AG04450 (cell line): ENCODE data around the gene OR4D1. TPM values are rescaled to one million over a fixed set of nuclear protein-coding genes. Genes with fewer than 3 reads are reported as not detected.

ENCODE experiments used
- CTCF ChIA-PET: fragments of 300-600, 350-600 bp; formaldehyde crosslinking; extraction: SDS; loops from one replicate; lab custom pipeline; 2022; ENCODE audit warnings: antibody characterized with exemption, inconsistent platforms; lab: Charles Lee
- POLR2A ChIA-PET: fragments of 350-600 bp; formaldehyde crosslinking; extraction: SDS; loops from one replicate; lab custom pipeline; 2021; ENCODE audit warnings: antibody characterized with exemption, inconsistent platforms; lab: Yijun Ruan, JAX
- DNase-seq: peaks from one replicate; pipeline ENCODE4 v3.0.0-alpha.2; 2011; ENCODE audit warnings: low read depth, low spot score
- H3K27ac ChIP-seq: one replicate; pipeline ENCODE4 v1.5.1; 2012; ENCODE audit warnings: low read depth, low read length, control low read depth
- H3K27me3 ChIP-seq: one replicate; pipeline ENCODE4 v1.6.0; 2012; ENCODE audit warnings: low read length; ENCODE audit not compliant: control insufficient read depth, insufficient read depth
- H3K4me3 ChIP-seq: 2 replicates; pipeline ENCODE4 v1.5.1; 2011; ENCODE audit warnings: mild to moderate bottlenecking, low read depth, low read length, control low read depth
- H3K9me3 ChIP-seq: 2 replicates; pipeline ENCODE4 v1.5.1; 2012; ENCODE audit warnings: low read length; ENCODE audit not compliant: control insufficient read depth, insufficient read depth
- polyA plus RNA-seq: library from polyadenylated mRNA; depleted of rRNA; stranded (reverse); fragments of >200 nt; gene quantifications from 2 replicates; pipeline ENCODE4 v1.2.3, GENCODE V29; 2011
- TF ChIP-seq, protein P1 (sequence below): IDR thresholded peaks from 2 replicates; pipeline ENCODE4 v1.5.1; 2011; ENCODE audit warnings: low read depth, low read length, control low read depth, inconsistent platforms

The OR4D1 gene
- polyA plus RNA-seq, 1 experiment, result not detected

DNA sequence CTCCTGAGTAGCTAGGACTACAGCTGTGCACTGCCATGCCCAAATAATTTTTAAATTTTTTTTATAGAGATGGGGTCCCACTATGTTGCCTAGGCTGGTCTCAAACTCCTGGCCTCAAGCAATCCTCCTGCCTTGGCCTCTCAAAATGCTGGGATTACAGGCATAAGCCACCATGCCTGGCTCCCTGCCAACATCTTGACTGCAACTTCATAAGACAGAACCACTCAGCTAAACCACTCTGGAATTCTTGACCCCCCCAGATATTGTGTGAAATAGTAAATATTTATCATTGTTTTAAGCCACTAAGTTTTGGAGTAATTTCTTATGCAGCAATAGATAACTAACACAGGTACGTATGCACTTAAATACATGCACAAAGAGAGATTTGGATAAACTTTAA lies 39.0 kb upstream of the OR4D1 start:
- CTCF ChIA-PET, result no interaction called here
- POLR2A ChIA-PET, result no interaction called here

DNA sequence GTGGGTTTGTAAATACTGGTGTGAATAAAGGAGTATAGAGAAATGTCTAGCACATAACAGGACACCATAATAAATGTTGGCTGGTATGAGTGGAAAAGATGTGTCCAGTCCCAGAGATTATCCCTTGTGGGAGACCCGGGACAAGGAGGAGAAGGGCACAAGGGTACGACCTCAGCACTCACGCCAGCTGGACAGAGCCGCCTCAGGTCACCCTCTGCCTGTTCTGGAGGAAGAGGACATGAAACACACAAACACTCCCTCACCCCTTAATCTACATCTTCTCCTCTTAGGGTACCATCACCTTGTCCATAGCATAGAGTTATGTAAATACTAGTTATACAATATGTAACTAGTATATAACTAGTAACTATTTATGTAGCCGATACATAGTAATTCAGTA lies 38.2 kb upstream of the OR4D1 start:
- ChIA-PET POLR2A (no interaction called here), CTCF (interaction anchor here (1.1 kb wide), 1 partner anchor 110 kb away, joined by 6 read pairs; no protein-coding TSS in a partner anchor)
- DNase-seq, result no peak
- TF ChIP-seq, protein P1, sequence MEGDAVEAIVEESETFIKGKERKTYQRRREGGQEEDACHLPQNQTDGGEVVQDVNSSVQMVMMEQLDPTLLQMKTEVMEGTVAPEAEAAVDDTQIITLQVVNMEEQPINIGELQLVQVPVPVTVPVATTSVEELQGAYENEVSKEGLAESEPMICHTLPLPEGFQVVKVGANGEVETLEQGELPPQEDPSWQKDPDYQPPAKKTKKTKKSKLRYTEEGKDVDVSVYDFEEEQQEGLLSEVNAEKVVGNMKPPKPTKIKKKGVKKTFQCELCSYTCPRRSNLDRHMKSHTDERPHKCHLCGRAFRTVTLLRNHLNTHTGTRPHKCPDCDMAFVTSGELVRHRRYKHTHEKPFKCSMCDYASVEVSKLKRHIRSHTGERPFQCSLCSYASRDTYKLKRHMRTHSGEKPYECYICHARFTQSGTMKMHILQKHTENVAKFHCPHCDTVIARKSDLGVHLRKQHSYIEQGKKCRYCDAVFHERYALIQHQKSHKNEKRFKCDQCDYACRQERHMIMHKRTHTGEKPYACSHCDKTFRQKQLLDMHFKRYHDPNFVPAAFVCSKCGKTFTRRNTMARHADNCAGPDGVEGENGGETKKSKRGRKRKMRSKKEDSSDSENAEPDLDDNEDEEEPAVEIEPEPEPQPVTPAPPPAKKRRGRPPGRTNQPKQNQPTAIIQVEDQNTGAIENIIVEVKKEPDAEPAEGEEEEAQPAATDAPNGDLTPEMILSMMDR, result no peak
- no peaks in the 10 kb centered on the region for H3K9me3 ChIP-seq
- H3K27ac ChIP-seq, result no peak overlapping the region
- H3K27me3 ChIP-seq, result no peaks in the 10 kb centered on the region
- H3K4me3 ChIP-seq, result no peak overlapping the region

More for the DNA sequence above, 39.0 kb upstream of the OR4D1 start:
- no peak for DNase-seq
- H3K27me3 ChIP-seq, result no peaks in the 10 kb centered on the region
- TF ChIP-seq, protein P1, result no peak
- no peak overlapping the region for H3K4me3 ChIP-seq
- H3K9me3 ChIP-seq, result no peaks in the 10 kb centered on the region
- H3K27ac ChIP-seq, result no peak overlapping the region

DNA sequence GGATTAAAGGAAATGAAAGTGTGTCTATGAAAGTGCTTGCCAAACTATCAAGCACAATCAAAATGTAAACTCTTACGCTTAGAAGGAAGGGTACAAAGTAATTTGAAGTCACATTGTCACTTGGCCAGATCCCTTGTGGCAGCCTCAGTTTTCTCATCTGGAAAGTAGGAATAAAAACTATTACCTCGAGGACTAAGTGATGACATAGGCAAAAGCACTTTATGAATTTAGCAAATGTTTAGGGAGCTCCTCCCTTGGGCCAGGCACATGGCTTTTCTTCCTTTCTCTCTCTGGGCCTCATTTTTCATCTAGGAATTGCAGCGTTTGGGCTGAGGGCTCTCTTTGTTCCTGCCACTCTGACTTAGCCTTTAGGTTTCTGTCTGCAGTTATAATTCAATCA lies 36.5 kb upstream of the OR4D1 start:
- POLR2A ChIA-PET, result no interaction called here
- Histone ChIP-seq H3K9me3 (no peaks in the 10 kb centered on the region), H3K4me3 (no peak overlapping the region), H3K27ac (no peak overlapping the region), H3K27me3 (peaks cover 9% of the 10 kb centered on the region)
- no peak for DNase-seq
- TF ChIP-seq, protein P1, result no peak
- CTCF ChIA-PET, result interaction anchor here (1.3 to 3.8 kb wide), 4 partner anchors 110 to 278 kb away, joined by 5 to 36 read pairs (median 10); no protein-coding TSS in a partner anchor

DNA sequence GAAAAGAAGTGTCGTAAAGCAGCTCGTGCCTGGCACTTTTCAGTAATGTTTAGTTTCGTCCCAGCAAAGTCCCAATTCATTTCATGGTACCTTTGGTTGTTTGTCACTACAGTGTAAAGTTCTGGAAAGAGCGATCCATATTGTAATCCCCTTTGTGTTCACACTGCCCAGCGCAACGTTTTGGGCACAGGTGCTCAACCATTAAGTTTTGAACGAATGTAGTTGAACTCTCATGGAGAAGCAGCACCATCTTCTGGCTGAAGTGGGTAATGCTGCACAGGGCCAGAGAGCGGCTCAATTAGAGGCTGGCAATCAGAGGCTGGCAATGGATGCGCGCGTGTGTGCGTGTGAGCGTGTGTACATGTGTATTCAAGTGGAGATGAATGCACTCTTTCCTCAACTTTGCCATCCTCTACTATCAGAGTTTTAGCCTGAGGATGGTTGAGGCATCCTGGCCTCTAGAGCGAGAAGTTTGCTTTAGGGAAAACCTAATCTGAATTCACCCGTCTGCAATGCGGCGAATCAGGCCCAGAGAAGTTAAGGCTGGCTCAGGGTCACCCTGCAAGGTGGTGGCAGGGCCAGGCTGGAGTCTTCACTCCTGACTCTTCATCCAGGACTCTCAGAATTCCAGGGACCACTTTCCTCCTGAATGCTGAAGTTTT lies 35.1 kb upstream of the OR4D1 start:
- H3K27ac ChIP-seq, result peak overlapping the region; percentile 11
- H3K9me3 ChIP-seq, result no peaks in the 10 kb centered on the region
- ChIA-PET CTCF (interaction anchor here (0.6 to 3.8 kb wide), 12 partner anchors 25 to 280 kb away, joined by 3 to 36 read pairs (median 4); no protein-coding TSS in a partner anchor), POLR2A (no interaction called here)
- TF ChIP-seq, protein P1, result peak; percentile 96
- H3K4me3 ChIP-seq, result no peak overlapping the region
- no peak for DNase-seq
- peaks cover 9% of the 10 kb centered on the region for H3K27me3 ChIP-seq

DNA sequence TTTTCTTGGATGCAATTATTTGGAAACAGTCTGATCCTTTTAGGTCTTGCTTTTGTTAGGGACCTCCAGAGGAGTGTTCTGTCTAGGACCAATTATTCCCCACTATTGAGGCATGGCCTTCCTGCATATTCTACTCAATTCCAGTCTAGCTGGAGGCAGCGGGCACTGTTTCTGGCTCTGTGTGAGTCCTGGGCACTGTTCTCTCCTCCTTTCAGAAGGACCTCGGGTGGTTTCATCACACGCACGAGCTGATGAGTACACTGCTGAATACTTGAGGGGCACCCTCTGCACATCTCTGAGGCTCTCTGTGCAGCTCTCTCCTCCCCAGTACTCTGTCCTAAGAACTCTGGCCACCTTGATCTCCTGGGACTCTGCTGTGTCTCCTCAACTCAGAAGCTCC lies 34.2 kb upstream of the OR4D1 start:
- no peaks in the 10 kb centered on the region for H3K9me3 ChIP-seq
- DNase-seq, result no peak
- POLR2A ChIA-PET, result no interaction called here
- peaks cover 9% of the 10 kb centered on the region for H3K27me3 ChIP-seq
- H3K27ac ChIP-seq, result no peak overlapping the region
- CTCF ChIA-PET, result interaction anchor here (0.5 to 3.8 kb wide), 7 partner anchors 87 to 281 kb away, joined by 3 to 36 read pairs (median 5); no protein-coding TSS in a partner anchor
- no peak overlapping the region for H3K4me3 ChIP-seq
- TF ChIP-seq, protein P1, result no peak
